LNCAP (cell line): ENCODE results near the gene FGF2.

ENCODE experiments used
- CTCF ChIP-seq: fragments of 450-650 bp; IDR thresholded peaks from 2 replicates; pipeline ENCODE4 v1.5.1; 2017; ENCODE audit warnings: mild to moderate bottlenecking

The FGF2 gene

GRCh38 chr4:122857160-122857559 is 30.5 kb downstream of the FGF2 start:
- TF ChIP-seq CTCF, result no peak

- TF ChIP-seq CTCF, result no peak
These were observed 32.1 kb downstream of the FGF2 start for GRCh38 chr4:122858705-122859104.

- TF ChIP-seq CTCF, result no peak
These were observed 34.7 kb downstream of the FGF2 start for GRCh38 chr4:122861172-122861943.

- TF ChIP-seq CTCF, result no peak
These were observed 37.0 kb downstream of the FGF2 start for GRCh38 chr4:122863639-122864038.

GRCh38 chr4:122865425-122865824 is 38.8 kb downstream of the FGF2 start:
- TF ChIP-seq CTCF, result no peak

GRCh38 chr4:122873146-122873545 is 46.5 kb downstream of the FGF2 start:
- TF ChIP-seq CTCF, result no peak

GRCh38 chr4:122873821-122874593 is 47.4 kb downstream of the FGF2 start:
- TF ChIP-seq CTCF, result no peak
